EL (cell line): ENCODE measurements around the gene HECTD1.
"Not testable (repeated sequence)": the region's sequence is repeated elsewhere in the genome, so short reads cannot be mapped to it uniquely, and the experiment has no call there.

Experiments
- DNase-seq: peaks from one replicate; pipeline ENCODE4 v3.0.0-alpha.2; 2016

HECTD1 gene

DNA sequence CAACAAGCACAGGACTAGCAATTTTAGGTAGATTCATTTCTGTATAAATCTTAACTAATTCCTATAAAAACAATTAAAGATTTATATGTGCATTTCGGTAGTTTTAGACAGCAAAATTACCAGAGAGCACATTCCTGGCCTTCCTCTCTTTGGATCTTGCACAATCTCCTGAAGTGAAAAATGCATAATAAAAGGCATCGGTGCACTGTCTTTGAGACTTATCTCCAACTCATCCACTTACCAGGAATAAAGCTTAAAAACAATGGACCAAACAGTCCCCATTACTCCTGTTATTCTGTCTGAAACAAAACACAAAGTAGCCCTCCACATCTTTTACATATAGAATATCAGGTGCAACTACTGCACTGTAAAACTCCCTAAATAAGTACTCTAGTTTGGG, 69.3 kb downstream of the HECTD1 start:
- no peak for DNase-seq

DNA sequence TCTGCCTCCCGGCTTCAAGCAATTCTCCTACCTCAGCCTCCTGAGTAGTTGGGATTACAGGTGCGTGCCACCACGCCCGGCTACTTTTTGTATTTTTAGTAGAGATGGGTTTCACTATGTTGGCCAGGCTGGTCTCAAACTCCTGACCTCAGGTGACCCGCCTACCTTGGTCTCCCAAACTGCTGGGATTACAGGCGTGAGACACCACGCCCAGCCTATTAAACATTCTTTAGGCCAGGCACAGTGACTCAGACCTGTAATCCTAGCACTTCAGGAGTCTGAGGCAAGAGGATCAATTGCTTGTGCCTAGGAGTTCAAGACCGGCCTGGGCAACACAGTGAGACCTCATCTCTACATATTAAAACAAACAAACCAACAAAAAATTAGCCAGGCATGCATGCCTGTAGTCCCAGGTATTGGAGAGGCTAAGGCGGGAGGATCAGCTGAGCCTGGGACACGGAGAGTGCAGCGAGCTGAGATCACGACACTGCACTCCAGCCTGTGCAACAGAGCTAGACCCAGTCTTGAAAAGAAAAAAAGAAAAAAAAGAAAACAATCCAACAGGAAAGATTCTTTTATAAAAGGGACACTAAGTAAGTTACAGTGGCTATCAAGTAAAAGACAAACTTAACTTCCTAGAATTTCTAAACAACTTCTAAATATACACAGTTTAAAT, 70.2 kb downstream of the HECTD1 start:
- no peak for DNase-seq

DNA sequence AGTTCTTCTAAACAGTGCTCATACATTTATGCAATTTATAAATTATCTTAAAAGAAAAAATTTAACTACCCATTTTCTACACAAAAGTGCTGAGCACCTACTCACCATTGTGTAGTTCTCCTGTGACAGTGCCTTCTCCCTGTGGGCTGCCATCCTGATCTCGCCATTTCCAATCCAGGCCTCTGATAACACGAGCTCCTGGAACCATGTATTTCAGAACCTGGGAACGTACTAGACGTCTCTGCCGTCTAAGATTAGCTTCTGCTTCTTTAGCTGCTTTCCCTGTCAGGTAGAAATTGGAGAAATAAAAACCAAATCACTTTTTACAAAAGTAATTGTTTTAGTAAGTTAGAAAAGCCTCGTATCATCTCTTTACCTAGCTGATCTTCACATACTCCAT, 74.5 kb downstream of the HECTD1 start:
- DNase-seq = no peak

DNA sequence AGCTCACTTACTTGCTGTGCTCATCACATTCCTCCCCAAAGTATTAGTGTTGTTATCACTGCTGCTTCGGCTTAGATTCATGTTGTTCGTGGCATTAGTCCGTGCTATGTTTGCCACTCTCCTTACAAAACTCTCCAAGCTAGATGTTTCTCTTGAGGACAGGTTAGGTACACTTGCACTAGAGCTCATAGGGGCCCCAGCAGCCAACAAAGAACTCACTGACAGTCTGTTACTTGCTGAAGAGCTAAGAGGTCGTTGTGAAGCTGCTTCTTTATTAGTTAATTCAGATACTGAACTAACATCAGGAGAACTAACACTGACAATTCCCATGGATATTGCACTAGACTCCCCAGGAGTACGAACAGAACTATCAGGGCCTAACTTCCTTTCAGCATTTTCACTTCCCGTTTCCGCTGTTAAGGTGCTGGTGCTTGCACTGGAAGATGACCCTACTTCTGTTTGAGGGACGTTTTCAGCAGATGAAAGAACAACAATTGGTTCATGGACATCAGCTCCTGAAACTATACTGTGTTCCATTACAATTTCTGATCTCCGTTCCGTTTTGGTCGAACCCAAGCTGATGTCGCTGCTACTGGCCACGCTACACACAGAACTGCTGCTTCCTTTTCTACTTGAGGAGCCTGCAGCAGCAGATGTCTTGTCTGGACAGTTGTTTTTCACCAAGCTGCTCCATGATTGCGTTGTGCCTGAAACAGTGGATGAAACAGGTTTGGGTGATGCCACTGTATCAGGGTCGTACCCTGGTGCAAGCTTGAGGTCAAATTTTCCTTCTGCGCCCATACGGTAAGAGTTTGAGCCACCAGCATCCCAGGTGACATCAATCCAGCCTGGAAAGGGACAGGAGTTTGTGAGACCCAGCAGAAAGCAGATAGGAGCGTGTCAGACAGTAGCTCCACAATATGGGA, 78.7 kb downstream of the HECTD1 start:
- DNase-seq = no peak

DNA sequence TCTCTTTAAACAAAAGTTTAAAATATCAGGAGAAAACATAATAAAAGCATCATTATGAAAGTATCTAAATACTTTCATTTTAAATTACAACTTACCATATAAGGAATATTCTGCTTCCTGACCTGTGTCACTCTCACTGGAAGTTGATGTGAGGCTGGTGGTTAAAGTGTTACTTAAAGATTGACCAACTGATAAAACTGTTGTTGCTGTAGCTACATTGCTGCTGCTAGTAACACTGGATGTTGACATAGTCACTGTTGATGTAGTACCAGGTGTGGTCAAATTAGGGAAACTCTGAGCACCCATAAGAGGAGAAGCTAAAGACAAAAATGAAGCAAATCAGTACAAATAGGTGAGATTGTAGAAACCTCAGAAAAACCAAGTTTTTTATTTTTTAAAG, 79.9 kb downstream of the HECTD1 start:
- DNase-seq = no peak

DNA sequence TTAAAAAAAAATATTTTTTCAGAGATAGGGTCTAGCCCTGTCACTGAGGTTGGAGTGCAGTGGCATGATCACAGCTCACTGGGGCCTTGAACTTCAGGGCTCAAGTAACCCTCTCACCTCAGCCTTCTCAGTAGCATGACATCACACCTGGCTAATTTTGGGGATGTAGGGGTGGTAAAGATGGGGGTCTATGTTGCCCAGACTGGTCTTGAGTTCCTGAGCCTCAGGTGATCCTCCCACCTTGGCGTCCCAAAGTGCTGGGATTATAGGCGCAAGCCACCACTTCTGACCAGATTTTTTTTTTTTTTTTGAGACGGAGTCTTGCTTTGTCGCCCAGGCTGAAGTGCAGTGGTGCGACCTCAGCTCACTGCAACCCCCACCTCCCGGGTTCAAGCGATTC, 80.9 kb downstream of the HECTD1 start:
- no peak for DNase-seq

DNA sequence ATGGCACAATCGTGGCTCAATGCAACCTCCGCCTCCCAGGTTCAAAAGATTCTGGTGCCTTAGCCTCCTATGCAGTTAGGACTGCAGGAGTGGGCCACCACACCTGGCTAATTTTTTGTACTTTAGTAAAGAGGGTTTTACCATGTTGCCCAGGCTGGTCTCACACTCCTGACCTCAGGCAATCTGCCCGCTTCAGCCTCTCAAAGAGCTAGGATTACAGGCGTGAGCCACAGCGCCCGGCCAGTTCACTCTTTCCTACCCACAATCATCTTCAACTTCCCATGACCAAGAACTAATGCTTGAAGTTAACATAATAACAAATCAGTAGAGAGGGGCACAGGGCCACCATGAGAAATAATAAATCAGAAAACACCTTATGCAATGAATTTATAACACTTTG, 82.4 kb downstream of the HECTD1 start:
- no peak for DNase-seq

DNA sequence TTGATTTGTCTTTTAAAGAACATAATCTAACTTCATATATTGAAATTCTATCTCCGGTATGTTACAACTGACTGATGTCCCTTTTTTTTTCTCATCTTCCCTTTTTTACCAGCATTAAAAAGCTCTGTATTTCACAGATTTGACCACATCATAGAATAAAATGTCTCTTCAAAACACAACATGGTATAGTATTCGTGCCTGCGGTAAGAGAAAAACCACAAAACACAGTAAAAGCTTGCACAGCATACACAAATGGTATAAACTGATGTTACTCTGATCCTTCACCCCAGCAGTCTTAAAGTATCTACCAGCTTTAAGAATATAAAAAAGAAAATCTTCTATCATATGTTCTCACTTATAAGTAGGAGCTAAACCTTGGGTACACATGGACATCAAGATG, 83.4 kb downstream of the HECTD1 start:
- DNase-seq = no peak

DNA sequence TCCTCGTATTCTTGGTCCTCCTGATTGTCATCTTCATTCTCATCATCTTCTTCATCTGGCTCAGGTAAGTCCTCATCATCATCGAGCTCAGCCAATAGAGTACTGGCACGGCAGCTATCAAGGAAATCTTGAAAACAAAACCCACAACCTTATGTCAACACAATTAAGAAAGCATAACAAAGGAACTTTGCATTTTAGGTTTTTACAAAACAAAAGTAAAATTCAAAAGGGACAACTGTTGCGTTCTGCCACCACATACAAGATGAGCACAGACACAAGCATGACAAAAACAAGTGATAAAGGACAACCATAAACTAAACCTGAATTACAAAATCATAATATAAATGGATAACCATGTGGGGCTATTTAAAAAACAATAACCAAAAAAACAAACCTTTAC, 84.7 kb downstream of the HECTD1 start:
- no peak for DNase-seq

DNA sequence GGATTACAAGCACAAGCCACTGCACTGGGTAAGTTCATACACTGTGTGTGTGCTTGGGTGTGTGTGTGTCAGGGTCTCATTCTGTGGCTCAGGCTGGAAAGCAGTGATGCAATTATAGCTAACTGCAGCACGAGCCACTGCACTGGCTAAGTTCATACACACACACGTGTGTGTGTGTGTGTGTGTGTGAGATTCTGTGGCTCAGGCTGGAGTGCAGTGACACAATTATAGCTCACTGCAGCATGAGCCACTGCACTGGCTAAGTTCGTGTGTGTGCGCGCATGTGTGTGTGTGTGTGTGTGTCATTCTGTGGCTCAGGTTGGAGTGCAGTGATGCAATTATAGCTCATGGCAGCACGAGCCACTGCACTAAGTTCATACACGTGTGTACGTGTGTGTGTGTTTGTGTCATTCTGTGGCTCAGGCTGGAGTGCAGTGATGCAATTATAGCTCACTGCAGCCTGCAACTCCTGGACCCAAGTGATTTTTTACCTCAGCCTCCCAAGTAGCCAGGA, 85.4 kb downstream of the HECTD1 start:
- no peak for DNase-seq

DNA sequence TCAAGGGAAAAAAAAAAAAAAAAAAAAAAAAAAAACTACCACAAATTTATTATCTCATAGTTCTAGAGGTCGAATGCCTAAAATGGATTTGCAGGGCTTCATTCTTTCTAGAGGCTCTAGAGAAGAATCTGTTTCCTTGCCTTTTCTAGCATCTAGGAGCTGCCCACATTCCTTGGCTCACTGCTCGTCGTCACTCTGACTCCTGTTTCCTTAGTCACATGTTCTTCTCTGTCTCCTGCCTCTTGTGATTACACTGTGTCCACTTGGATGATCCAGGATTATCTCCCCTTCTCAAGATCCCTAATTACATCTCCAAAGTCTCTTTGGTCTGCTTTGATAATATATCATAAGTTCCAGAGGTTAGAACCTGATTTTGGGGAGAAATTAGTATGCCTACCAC, 88.7 kb downstream of the HECTD1 start:
- DNase-seq = peak; percentile 13

DNA sequence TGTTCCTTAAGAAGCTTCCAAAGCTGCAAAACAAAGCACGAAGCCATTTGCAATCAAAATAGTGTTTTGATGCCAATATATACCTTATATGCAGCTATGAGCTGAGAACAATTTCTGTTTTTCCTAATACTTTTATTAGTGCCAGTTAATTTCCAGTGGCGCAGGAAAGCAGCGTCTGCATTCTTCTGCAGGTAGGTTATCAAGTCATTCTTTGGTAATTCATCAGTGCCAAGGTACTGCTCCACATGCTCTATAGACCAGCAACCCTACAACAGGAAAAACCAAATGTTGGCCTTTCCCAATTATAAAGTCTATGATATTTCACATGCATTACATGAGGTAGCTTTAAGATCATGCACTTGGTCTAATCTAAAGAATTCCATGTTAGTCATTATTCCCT, 93.8 kb downstream of the HECTD1 start:
- DNase-seq = no peak

DNA sequence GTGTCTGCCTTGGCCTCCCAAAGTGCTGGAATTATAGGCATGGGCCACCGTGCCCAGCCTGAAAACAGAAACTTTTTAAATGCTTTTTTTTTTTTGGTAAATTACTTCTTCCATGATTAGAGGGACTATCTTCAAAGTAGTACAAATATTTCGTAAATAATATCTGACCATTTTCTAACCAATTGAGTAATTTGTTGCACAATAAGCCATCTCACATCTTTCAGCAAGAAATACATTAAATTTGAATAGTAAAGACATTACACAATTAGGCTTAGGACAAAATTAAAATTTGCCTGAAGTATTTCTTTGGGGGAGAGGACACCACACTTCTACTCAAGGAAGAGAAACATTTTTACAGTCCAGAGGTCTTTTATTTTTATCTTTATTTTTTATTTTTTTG, 96.7 kb downstream of the HECTD1 start:
- DNase-seq = no peak

DNA sequence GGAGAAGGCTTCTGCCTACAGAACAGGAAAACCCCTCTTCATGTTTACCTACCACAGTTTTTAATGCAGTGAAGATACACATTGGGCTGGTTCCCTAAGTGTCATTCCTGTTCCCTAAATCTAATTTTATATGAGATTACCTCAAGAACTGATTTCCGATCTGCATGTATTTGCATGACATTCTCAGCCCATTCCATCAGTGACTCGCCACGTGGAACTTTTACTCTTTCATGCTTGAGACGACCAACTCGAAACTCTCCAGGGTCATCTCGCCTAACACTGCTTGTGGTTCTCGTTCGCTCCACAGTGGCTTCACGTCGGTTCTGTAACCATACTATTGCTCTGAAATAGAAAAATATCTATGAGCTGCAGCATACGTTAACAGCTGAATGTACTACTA, 98.3 kb downstream of the HECTD1 start:
- DNase-seq = no peak

DNA sequence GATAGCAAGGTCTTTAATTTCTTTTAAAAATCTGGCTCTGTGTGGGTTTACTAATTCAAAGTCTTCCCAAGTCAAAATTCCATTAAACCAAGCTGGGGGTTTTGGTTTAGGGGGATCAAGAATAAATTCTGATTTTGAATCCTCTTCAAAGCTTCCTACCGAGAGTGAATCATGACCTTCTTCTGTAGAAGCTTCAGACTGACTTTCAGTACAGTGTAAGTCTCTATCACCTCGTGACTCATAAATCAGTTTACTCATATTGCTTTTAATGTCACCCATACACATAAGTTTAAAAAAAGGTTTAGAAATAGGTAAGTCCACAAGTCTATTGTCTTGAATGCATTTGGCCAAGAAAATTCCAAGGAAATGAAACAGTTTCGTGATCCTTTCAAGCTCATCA, 100.8 kb downstream of the HECTD1 start:
- DNase-seq = peak; percentile 18

DNA sequence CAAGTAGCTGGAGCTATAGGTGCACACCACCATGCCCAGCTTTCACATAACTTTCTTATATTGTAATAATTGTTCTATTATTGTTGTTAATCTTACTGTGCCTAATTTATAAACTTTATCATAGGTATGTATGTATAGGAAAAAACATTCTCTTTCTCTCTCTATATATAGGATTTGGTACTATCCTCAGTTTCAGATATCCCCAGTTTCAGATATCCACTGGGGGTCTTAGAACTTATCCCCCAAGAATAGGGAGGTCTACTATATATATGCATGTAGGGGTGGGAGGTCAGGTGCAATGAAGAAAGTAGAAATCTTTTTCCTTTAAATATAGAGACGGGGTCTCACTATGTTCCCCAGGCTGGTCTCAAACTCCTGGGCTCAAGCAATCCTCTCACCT, 110.5 kb downstream of the HECTD1 start:
- no peak for DNase-seq

DNA sequence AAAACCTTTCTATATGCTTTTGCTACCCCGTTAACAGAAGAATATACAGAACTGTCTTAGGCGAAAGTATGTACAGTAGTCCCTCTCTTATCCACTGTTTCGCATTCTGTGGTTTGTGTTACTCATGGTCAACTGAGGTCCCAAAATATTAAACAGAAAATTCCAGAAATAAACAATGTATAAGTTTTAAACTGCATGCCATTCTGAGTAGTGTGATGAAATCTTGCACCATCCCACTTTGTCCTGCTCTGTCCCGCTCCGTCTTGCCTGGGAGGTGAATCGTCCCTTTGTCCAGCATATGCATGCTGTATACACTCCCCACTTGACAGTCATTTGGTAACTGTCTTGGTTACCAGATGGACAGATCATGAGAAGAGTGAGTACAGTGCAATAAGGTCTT, 111.3 kb downstream of the HECTD1 start:
- peak; percentile 33 for DNase-seq

DNA sequence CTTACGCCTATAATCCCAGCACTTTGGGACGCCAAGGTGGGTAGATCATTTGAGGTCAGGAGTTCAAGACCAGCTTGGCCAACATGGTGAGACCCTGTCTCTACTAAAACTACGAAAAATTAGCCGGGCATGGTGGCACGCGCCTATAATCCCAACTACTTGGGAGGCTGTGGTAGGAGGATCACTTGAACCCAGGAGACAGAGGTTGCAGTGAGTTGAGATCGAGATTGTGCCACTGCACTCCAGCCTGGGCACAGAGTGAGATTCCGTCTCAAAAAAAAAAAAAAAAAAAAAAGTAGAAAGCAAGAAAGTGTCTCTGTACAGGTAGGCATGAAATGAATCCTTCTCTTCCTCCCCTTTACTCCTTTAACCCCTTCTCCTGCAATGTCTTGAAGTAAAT, 111.8 kb downstream of the HECTD1 start:
- not testable (repeated sequence) for DNase-seq

DNA sequence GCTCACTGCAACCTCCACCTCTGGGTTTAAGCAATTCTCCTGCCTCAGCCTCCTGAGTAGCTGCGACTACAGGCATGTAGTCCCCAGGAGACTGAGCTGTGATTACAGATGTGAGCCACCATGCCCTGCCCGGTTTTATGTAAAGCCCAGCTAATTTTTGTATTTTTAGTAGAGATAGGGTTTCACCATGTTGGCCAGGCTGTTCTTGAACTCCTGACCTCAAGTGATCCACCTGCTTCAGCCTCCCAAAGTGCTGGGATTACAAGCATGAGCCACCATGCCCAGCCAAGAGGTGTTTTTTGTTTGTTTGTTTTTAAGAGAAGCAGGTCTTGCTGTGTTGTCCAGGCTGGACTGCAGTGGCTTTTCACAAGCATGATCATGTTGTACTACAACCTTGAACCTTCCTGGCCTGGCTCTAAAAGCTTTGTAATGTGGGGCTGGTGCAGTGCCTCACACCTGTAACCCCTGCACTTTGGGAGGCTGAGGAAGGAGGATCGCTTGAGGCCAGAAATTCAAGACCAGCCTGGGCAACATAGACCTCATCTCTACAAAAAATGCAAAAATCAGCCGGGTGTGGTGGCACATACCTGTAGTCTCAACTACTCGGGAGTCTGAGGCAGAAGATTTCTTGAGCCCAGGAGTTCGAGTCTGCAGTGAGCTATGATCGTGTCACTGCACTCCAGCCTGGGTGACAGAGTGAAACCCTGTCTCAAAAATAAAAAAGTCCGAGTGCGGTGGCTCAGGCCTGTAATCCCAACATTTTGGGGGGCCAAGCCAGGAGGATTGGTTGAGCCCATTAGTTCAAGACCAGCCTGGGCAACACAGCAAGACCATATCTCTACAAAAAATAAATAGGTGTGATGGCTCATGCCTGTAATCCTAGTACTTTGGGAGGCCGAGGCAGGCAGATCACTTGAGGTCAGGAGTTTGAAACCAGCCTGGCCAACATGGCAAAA, 113.4 kb downstream of the HECTD1 start:
- DNase-seq = not testable (repeated sequence)

DNA sequence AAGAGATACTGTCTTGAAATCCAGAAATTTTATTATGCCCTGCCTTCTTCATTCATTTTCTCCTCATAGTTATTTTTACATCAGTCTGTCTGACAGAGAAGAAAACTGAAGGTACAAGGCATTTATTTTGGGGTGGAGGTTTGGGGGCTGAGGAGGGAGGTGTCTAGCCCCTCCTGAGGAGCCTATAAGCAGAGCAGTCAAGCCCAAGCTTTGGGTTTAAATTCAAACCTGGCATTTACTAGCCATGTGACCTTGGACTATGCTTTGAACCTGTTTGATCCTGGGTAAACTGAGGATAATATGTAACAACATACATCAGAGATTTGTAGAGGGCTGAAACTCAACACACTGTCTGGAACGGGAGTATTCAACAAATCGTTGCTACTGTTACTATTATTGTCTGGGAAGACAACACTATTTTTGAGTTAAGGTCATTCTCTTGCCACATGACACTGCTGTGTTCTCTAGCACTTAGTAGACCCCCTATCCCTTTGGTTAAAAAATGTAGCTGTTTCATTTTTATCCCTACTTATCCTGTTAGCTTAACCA, 115.4 kb downstream of the HECTD1 start:
- no peak for DNase-seq

DNA sequence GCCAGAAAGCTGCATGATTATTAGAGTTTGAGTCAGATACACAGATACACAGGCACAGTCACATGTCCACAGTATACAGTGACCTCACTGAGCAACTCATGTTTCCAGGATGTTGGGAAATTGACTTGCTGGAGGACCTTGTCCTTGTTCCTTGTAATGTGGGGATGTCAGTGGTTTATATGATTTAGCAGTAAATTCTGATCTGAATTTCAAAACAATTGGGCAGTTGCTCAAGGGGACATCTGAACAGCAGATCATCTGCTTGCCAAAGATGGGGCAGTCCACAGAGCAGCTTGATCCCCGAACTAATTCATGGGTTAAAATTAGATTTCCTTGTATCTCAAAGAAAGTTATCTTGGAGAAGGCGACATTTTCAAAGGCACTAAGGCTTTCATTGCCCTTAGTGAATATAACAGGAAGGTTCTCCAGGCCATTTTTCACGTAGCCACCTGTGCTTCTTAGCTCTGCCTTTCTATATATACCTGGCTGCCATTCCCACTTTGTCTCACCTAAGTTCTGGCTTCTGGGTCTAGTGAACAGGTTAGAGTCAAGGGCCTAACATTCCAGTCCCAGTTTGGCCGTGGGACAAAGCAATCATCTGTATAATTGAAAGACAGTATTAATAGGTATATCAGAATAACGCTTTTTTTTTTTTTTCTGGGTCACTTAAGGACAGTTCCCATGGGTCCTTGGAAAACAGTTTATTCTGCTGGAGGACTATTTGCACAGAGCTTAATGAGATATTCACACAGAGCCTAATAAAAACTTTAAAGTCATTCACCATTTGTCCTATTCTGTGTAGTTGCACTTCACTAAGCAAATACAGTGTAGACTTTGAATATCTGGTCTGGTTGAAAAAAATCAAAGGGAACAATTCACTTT, 116.5 kb downstream of the HECTD1 start:
- peak; percentile 84 for DNase-seq

DNA sequence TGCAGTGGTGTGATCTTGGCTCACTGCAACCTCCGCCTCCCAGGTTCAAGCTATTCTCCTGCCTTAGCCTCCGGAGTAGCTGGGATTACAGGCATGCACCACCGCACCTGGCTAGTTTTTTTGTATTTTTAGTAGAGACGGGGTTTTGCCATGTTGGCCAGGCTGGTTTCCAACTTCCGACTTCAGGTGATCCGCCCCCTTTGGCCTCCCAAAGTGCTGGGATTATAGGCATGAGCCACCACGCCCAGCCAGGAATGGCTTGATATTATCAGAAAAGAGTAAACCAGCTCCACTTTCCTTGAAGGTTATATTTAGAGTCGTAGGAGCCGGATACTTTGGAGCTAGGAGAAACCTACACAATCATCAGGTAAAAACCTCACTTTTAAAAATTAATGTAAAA, 121.1 kb downstream of the HECTD1 start:
- not testable (repeated sequence) for DNase-seq
